Raji (cell line): Measurements from ENCODE around the gene NMT1.

Experiments used
- POLR2A ChIP-seq: IDR thresholded peaks from 2 replicates; pipeline ENCODE4 v1.6.1; 2011; ENCODE audit warnings: low read depth, low read length, control low read depth; ENCODE audit not compliant: insufficient read depth

NMT1 gene

GRCh38 chr17:45087978-45088377 lies 26.9 kb downstream of the NMT1 start:
- TF ChIP-seq POLR2A, result no peak

- TF ChIP-seq POLR2A, result no peak
Observed at GRCh38 chr17:45088741-45089140, 27.6 kb downstream of the NMT1 start.

DNA sequence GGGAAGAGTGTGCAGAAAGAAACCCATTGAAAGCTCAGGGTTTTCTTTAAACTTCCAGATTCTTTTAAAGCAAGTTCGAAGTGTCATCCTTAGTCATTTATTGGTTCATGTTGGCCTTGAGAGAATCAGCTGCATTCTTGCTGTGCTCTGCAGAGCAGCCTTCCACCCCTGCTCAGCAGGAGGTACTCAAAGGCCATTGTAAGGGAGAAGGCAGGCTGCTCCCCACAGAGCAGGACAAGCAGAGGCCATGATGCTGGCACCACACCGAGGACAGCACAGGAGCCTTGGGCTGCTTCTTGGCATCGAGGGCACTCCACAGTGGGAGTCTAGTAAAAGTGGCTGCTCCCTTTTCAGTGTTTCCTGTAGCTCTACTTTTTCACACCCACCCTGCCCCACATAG lies 29.6 kb downstream of the NMT1 start:
- TF ChIP-seq POLR2A, result no peak

DNA sequence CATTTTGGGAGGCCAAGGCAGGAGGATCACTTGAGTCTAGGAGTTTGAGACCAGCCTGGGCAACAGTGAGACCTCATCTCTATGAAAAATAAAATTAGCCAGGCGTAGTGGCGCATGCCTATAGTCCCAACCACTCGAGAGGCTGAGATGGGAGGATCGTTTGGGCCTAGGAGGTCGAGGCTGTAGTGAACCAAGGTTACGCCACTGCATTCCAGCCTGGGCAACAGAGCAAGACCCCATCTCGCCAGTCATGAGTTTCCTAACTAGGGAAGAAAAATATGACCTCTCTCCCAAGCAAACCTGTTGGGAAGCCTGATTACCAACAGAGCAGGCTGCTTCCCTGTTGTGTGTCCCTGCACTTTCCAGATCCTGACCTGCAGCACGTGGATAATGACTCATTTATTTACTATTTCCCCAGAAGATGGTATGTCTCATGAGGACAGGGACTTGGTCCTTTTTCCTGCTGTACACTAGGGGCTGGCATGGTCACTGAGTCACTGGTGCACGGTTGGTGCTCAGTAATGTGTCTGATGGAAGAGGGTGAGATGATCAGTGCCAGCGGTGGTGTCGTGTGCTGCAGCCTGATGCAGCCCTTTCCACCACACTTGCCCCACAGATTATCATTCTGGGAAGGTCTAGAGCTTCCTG lies 30.8 kb downstream of the NMT1 start:
- no peak for TF ChIP-seq POLR2A

DNA sequence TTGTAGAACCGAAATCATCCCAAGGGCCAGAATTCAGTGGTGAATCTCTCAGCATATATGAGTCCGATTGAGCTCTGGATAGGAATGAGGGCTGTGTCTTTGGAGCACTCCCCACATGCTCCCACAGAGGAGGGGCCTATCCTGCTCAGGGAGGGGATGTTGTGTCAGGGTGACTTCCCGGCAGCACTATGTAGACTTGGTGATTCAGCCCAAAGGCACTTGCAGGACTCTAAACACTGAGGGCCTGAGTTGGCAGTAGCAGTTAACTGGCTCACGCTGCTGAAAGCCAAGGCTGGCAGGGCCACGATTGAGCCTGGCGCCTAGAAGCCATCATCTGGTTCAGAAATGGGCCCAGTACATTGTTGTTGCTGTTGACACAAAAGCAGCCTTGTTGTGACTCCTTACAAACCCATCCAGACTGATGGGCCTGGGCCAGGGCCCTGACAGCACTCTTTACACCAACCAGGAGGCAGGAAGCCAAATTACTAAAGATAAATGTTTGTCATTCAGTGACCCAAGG lies 31.9 kb downstream of the NMT1 start:
- no peak for TF ChIP-seq POLR2A

DNA sequence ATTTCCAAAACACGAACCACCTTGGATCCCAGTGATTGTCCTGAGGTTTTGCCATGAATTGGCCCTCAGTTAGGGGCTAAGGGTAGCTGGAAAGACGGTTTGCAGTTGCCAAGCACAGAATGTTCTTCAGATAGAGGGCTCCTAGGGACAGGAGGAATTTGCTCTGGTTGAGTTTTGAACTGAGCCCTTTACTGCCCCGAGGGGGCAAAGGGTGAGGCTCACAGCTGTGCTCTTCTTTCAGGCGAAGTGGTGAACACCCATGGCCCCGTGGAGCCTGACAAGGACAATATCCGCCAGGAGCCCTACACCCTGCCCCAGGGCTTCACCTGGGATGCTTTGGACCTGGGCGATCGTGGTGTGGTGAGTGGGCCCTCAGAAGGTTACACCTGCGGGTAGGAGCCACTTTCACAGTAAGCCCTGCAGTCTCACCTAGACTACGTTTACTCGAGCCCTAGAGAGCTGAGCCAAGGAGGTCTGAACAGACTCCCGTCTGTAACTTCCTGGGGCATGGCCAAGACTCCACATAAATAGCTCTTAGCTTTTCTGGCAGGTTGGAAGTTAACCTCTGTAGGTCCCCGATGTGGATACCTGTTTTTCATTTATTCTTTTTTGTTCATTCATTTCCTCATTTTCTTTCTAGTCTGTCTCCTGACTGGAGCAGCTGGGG lies 32.5 kb downstream of the NMT1 start:
- TF ChIP-seq POLR2A, result no peak

- TF ChIP-seq POLR2A, result no peak
Observed at GRCh38 chr17:45096141-45096540, 35.0 kb downstream of the NMT1 start.

DNA sequence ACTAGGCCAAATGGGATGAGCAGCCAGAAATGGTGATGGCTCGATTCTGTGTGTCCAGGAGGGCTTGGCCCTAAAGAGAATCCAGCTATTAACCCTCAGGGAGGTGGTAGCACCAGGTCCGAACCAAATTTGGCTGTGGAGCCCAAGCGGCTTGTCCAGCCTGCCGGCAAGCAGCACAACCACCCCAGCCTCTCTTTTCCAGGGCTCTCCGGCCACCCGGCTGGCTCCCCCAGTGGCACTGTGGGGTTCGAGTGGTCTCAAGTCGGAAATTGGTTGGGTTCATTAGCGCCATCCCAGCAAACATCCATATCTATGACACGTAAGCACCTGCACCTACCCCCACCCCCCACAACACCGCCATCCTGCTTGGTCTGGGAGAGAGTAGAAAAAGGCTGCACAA lies 35.8 kb downstream of the NMT1 start:
- no peak for TF ChIP-seq POLR2A

- TF ChIP-seq POLR2A, result no peak
Observed at GRCh38 chr17:45098081-45098868, 37.2 kb downstream of the NMT1 start.

GRCh38 chr17:45098869-45099616 lies 37.9 kb downstream of the NMT1 start:
- TF ChIP-seq POLR2A, result no peak

- TF ChIP-seq POLR2A, result no peak
Observed at GRCh38 chr17:45101546-45101882, 40.4 kb downstream of the NMT1 start.

DNA sequence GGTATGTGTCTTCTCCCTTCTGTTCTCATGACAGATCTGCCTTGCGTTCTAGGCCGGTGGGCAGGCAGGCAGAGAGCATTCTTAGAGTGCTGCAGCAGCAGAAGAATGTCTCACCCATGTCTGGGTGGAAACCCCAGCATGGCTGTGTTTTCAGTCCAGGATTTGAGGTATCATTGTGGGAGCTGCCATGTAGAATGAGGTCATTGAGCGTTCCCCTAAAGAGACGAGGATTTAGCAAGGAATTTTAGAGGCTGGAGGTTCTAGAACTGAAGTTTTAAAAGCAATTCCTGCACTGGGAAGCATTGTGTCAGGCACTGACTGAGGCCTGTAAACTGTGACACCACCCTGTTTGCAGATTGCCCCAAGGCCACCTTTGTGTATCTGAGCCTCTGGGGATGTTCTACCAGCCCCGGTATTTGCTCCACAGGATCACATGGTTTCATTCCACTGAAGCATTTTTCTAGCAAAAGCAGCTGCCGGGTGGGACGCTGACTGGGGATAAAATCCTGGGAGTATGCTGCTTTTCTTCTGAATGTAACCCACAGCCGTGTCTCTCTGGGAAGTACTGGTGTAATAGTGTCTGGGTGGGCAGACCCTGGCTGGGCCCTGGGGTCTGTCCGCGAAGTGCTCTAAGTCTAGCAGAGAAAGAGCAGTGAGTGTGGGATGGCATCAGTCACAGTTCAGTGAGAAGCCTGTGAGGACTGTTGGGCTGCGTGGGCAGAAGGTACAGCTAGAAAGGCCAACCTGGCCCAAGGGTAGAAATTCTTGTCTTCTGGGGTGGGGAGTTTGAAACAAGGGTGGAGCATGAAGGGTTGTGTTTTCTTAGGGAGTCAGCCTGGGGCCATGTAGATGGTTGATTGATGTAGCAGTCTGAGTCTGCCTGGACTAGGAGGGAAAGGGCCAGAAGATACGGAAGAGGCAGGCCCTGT lies 41.0 kb downstream of the NMT1 start:
- TF ChIP-seq POLR2A, result no peak

- no peak for TF ChIP-seq POLR2A
Observed at GRCh38 chr17:45102856-45103255, 41.7 kb downstream of the NMT1 start.

DNA sequence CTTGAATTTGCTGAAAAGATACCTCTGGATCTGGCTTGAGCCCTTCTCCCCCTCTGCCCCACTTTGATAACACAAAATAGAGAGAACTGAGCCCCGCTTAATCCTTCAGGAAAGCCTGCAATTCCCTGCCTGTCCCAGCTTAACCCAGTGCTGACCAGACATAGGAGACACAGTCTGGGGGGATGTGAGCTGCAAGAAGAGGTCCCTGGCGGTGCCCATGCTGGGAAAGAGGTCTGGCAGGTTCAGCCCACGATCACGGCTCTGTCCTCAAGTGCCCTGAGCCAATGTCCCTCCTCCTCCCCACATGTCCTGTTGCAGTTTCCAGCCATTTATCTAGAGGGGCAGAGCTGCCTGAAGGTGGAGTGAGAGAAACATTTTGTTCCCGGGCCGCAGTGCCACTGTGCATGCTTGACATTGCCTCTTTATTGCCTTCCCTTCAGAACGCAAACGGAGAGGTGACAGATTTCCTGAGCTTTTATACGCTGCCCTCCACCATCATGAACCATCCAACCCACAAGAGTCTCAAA lies 42.2 kb downstream of the NMT1 start:
- no peak for TF ChIP-seq POLR2A
